NCI-H69 (cell line): Measurements from ENCODE around the gene LRP8.

Experiments
- DNase-seq: peaks from one replicate; lab custom pipeline; 2025; lab: John Stamatoyannopoulos, UW

The LRP8 gene

GRCh38 chr1:53304527-53304926, 23.3 kb downstream of the LRP8 start:
- DNase-seq, result no peak

GRCh38 chr1:53303726-53304515, 23.9 kb downstream of the LRP8 start:
- peak; percentile 77 for DNase-seq

DNA sequence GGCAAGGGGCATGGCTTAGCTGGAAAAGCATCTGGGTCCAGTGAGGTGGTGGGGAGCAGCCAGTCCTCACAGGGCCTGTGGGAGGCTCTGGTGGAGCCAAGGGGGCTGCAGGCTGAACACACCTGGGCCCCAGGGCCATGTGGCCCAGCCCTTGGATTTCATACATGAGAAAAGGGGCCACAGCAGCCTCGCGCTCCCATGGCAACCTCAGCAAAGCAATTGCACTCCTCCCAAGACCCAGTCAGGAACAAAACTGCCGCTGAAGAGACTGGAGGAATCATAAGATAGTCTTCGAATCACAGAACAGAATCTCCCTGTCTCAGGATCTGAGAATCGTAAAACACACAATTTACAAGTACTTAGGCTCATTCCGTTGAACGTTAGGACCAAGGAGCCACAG, 24.6 kb downstream of the LRP8 start:
- DNase-seq, result peak; percentile 7

DNA sequence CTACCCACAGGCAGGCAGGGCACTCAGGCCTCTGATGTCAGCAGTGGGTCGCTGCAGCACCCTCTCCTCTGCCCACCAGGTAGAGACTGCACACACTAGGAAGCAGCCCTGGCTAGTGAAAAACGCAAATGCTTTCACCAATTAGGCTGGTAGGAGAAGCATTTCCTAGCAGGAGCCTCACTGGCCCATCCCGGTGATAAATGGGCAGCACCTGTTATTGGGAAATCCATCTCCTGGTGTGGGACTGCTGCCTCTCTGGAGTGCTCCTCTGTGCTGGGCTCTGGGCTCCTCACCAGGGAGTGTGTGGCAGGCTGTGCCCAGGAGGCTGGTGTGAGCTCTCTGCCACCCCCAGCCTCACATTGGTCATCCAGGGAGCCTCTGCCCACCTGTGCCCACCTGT, 28.6 kb downstream of the LRP8 start:
- DNase-seq, result no peak

DNA sequence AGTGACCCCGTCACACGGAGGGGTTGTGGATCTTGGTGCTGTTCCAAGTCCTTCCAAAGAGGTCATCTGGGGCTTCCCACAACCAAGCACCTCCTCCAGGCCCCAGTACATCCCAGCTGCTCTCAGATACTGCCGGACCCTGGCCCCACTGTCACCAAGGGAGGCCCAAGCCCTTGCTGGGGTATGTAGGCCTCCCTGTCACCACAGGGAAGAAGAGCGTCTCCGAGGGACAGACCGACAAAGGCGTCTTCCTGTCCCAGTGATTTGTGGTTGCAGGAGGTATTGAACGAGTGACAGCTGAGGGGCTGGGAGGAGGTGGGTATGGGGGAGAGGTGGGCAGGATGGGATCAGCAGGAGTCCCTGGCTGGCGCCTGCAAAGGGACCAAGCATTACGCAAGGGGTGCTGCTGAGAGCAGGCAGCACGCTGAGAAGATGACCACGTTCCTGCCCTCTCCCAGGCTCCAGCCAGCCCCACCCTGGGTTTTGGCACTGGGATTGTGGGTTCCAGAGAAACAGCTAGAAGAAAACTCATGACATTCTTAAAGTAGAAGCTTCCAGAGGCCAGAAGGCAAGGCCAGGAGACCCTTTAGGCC, 29.7 kb downstream of the LRP8 start:
- DNase-seq, result peak; percentile 66

- peak; percentile 62 for DNase-seq
Measured at GRCh38 chr1:53297195-53297594, 30.7 kb downstream of the LRP8 start.

DNA sequence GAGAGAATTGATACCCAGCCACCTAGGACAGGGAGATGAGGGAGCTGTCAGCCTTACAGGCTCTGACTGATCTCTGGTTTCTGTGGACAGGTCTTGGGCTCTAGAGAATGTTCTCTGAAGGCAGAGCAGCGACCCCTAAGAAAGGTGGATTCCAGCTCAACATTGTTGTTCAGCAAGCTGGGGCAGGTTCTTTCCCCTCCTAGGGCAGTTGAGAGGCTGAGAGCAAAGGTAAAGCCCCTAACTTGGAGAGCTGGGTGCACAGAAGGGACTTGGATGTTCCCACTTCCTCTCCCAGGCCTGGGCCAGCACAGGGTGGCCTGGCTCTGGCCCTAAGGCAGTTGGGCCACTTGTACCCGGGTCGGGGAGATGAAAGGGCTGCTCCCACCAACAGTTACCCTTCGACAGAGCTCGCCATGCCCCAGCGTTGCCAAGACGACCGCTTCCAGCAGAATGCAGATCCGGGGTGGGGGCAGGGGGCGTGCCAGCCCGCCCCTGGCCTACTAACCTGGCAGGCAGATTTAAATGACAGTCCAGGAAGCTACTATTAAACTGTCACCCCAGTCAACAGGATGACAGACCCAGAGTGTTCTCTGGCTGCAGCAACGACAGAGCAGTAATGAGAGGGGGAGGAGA, 31.6 kb downstream of the LRP8 start:
- peak; percentile 88 for DNase-seq

- peak; percentile 89 for DNase-seq
Measured at GRCh38 chr1:53295726-53296116, 32.1 kb downstream of the LRP8 start.

DNA sequence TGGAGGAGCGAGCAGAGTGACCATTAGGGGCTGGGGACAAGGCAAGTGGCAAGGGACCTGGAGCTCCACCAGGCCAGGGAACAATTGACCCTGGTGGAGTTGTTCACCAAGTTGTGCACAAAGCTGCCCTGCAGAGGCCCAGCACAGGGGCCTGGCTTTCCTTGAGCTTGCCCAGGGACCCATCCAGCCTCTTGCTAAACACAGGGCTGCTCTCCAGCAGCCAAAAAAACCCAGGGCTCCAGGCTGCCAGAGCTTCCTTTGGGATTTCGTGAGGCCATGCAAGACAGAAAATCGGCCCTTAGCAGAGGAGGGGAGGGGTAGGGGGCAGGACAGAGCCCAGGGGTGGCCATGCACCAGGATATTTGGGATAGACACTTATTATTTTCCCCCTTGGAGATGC, 32.6 kb downstream of the LRP8 start:
- DNase-seq, result no peak

GRCh38 chr1:53294567-53294966, 33.3 kb downstream of the LRP8 start:
- DNase-seq, result peak; percentile 16

GRCh38 chr1:53294061-53294460, 33.8 kb downstream of the LRP8 start:
- peak; percentile 16 for DNase-seq

DNA sequence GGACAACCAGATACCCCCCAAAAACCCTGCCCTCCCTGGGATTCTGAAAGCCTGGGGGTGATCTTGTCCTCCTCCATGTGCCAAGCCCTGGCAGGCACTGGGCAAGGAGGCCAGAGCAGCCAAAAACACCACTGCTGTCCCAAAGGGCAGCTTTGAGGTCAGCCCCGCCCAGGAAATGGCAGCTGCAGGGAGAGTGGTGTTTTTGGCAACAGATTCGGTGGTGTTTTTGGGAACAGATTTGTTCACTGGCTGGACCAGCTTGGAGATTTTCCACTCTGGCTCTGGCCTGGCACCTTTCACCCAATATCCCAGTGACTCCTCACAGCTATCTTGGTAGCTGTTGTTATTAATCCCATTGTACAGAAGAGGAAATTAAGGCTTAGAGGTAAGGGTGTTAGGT, 34.7 kb downstream of the LRP8 start:
- DNase-seq, result peak; percentile 43

DNA sequence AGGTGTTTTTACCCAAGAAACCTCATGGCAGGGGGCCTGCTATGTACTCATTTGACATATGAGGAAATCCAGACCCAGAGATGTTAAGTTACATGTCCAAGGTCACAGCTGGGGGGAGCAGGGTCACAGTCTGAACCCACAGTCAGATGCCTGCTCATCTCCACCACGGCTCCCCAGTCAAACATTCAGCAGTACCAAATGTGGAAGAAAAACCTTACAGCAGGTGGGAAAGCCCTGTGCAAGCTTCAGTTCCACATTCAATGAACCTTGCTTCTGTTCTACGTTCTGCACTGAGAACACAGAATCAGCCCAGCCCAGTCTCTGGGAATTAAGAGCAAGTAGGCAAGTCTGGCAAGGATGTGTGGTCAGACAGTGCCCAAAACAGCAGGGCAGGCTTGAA, 35.2 kb downstream of the LRP8 start:
- peak; percentile 45 for DNase-seq

DNA sequence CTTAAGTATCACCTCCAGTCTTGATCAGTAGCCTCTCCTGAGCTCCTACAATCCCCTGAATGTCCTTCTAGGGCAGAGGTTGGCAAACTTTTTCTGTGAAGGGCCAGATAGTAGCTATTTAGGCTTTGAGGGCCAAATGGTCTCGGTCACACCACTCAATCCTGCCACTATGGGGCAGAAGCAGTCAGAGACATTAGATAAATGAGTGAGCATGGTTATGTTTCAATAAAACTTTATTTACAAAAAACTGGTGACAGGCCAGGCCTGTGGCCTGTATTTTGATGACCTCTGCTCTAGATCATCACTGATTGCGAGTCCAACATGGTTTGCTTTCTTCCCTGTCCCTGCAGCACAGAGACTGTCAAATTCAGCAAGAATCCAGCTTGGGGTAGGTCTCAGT, 36.3 kb downstream of the LRP8 start:
- no peak for DNase-seq

- DNase-seq, result peak; percentile 9
Measured at GRCh38 chr1:53288790-53289429, 39.0 kb downstream of the LRP8 start.

DNA sequence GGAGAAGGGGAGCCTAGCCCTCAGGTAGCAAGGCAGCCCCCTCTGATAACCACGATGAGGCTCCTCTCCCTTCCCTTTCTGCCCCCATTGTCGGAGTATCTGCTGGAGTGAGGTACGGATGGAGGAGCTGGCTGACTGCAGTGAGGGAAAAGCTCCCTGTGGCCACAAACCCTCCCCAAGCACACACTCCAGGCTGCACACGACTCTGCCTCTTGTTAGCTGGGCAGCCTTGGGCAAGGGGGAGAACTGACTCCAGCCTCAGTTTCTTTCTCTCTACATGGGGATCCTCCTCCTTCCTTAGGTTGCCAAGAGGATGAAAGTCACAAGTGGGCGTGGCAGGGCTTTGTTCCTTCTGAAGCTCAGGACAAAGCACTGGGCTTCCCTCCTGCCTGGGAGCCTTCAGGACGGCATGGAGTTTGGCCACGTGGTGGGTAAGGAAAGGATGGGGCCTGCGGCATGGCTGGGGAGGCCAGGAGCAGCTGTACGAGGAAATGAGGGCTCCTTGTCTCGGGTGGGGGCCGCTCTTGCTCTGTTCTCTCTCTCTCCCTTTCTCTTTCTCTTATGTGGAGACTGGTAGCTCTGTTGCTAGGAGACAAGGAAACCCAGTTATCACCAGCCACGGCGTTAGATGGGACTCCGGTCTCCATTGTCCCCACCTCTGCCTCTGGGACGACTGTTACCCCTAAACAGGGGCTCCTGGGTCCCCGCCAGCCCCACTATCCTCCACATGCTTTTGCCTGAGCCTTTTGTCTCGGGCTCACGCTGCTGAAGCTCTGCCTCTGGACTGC, 39.7 kb downstream of the LRP8 start:
- DNase-seq, result peak; percentile 6

DNA sequence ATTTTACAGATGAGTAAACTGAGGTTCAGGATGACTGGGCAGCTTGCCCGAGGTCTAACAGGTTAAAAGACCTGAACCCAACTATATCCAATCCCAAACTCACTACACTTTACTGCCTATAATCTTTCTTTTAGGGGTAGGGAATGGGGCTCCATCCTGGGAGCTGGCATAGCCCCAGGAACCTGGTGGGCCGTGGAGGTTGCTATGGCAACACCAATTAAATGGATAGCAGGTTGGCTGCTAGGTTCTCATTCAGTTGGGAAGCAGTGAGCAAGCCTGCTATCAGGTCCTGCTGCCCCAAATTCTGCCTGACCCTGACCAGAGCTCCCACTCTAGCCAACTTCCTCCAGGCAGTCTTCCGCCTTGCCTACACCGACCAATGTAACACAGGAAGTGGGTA, 40.9 kb downstream of the LRP8 start:
- peak; percentile 82 for DNase-seq

- DNase-seq, result peak; percentile 69
Measured at GRCh38 chr1:53285969-53286760, 41.7 kb downstream of the LRP8 start.

GRCh38 chr1:53285546-53285945, 42.3 kb downstream of the LRP8 start:
- no peak for DNase-seq

- DNase-seq, result peak; percentile 24
Measured at GRCh38 chr1:53284224-53285020, 43.4 kb downstream of the LRP8 start.
